ENCODE results near the gene MAP3K5. TPM values are rescaled to one million over a fixed set of nuclear protein-coding genes. Genes with fewer than 3 reads are reported as not detected.

MAP3K5 gene
- total and polyA plus RNA-seq, 9 of the 15 experiments (the other 6 are each of a cell fraction or from before 2014, with no cell fraction given): 2.2 to 13.0 (median 9.9) TPM

DNA sequence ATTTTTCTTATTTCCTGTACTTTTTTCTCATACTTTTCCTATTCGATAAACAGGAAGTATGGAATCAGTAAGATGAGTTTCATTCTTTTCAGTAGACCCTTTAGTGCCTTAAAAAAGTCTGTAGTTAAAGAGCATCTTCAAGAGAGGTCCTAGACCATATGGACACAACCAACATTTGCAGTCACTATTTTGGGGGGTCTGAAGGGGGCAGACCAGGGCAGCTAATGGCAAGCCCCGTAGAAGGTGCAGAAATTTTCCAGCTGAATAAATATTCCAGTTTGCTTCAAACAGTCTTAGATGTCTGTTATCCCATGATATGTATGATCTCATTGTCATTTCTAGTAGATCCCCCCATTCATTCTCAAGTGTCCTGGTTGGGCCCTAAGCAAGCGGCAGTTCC, 52.8 kb downstream of the MAP3K5 start (continued):
- TF ChIP-seq, protein P1, sequence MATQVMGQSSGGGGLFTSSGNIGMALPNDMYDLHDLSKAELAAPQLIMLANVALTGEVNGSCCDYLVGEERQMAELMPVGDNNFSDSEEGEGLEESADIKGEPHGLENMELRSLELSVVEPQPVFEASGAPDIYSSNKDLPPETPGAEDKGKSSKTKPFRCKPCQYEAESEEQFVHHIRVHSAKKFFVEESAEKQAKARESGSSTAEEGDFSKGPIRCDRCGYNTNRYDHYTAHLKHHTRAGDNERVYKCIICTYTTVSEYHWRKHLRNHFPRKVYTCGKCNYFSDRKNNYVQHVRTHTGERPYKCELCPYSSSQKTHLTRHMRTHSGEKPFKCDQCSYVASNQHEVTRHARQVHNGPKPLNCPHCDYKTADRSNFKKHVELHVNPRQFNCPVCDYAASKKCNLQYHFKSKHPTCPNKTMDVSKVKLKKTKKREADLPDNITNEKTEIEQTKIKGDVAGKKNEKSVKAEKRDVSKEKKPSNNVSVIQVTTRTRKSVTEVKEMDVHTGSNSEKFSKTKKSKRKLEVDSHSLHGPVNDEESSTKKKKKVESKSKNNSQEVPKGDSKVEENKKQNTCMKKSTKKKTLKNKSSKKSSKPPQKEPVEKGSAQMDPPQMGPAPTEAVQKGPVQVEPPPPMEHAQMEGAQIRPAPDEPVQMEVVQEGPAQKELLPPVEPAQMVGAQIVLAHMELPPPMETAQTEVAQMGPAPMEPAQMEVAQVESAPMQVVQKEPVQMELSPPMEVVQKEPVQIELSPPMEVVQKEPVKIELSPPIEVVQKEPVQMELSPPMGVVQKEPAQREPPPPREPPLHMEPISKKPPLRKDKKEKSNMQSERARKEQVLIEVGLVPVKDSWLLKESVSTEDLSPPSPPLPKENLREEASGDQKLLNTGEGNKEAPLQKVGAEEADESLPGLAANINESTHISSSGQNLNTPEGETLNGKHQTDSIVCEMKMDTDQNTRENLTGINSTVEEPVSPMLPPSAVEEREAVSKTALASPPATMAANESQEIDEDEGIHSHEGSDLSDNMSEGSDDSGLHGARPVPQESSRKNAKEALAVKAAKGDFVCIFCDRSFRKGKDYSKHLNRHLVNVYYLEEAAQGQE (IDR thresholded peaks at IDR 0.05; ENCODE audit: borderline replicate concordance): no peak
- TF ChIP-seq, protein P1 (CRISPR knock-in tag; IDR thresholded peaks at IDR 0.05; ENCODE audit: low read depth): no peak
- TF ChIP-seq ZFP36 (IDR thresholded peaks at IDR 0.05; ENCODE audit: low read depth, low read length, partially characterized antibody) (no peak), PCBP1 (IDR thresholded peaks at IDR 0.05; ENCODE audit: low read depth, low read length, poor library complexity, severe bottlenecking) (no peak)
- TF ChIP-seq, protein P2, sequence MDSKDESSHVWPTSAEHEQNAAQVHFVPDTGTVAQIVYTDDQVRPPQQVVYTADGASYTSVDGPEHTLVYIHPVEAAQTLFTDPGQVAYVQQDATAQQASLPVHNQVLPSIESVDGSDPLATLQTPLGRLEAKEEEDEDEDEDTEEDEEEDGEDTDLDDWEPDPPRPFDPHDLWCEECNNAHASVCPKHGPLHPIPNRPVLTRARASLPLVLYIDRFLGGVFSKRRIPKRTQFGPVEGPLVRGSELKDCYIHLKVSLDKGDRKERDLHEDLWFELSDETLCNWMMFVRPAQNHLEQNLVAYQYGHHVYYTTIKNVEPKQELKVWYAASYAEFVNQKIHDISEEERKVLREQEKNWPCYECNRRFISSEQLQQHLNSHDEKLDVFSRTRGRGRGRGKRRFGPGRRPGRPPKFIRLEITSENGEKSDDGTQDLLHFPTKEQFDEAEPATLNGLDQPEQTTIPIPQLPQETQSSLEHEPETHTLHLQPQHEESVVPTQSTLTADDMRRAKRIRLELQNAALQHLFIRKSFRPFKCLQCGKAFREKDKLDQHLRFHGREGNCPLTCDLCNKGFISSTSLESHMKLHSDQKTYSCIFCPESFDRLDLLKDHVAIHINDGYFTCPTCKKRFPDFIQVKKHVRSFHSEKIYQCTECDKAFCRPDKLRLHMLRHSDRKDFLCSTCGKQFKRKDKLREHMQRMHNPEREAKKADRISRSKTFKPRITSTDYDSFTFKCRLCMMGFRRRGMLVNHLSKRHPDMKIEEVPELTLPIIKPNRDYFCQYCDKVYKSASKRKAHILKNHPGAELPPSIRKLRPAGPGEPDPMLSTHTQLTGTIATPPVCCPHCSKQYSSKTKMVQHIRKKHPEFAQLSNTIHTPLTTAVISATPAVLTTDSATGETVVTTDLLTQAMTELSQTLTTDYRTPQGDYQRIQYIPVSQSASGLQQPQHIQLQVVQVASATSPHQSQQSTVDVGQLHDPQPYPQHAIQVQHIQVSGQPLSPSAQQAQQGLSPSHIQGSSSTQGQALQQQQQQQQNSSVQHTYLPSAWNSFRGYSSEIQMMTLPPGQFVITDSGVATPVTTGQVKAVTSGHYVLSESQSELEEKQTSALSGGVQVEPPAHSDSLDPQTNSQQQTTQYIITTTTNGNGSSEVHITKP (IDR thresholded peaks at IDR 0.05; ENCODE audit: partially characterized antibody): peak; percentile 10
- TF ChIP-seq, protein P3, sequence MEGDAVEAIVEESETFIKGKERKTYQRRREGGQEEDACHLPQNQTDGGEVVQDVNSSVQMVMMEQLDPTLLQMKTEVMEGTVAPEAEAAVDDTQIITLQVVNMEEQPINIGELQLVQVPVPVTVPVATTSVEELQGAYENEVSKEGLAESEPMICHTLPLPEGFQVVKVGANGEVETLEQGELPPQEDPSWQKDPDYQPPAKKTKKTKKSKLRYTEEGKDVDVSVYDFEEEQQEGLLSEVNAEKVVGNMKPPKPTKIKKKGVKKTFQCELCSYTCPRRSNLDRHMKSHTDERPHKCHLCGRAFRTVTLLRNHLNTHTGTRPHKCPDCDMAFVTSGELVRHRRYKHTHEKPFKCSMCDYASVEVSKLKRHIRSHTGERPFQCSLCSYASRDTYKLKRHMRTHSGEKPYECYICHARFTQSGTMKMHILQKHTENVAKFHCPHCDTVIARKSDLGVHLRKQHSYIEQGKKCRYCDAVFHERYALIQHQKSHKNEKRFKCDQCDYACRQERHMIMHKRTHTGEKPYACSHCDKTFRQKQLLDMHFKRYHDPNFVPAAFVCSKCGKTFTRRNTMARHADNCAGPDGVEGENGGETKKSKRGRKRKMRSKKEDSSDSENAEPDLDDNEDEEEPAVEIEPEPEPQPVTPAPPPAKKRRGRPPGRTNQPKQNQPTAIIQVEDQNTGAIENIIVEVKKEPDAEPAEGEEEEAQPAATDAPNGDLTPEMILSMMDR (IDR thresholded peaks at IDR 0.05 in 2 of 3, conservative IDR thresholded peaks at IDR 0.05 in 1 of 3; ENCODE audit: insufficient read depth in 2 of 3, low read depth in 1 of 3, low read length in 3 of 3): peak in 2 of 3 experiments; percentile 24 to 50; a peak in 2 of 6 replicates
- TF ChIP-seq, protein P4, sequence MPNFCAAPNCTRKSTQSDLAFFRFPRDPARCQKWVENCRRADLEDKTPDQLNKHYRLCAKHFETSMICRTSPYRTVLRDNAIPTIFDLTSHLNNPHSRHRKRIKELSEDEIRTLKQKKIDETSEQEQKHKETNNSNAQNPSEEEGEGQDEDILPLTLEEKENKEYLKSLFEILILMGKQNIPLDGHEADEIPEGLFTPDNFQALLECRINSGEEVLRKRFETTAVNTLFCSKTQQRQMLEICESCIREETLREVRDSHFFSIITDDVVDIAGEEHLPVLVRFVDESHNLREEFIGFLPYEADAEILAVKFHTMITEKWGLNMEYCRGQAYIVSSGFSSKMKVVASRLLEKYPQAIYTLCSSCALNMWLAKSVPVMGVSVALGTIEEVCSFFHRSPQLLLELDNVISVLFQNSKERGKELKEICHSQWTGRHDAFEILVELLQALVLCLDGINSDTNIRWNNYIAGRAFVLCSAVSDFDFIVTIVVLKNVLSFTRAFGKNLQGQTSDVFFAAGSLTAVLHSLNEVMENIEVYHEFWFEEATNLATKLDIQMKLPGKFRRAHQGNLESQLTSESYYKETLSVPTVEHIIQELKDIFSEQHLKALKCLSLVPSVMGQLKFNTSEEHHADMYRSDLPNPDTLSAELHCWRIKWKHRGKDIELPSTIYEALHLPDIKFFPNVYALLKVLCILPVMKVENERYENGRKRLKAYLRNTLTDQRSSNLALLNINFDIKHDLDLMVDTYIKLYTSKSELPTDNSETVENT (CRISPR knock-in tag; IDR thresholded peaks at IDR 0.05): no peak
